Measurements from ENCODE around the gene HBS1L. TPM values are rescaled to one million over a fixed set of nuclear protein-coding genes. Genes with fewer than 3 reads are reported as not detected.

The HBS1L gene
- total RNA-seq, 1 experiment from 2014 or later, result 95.4 TPM

DNA sequence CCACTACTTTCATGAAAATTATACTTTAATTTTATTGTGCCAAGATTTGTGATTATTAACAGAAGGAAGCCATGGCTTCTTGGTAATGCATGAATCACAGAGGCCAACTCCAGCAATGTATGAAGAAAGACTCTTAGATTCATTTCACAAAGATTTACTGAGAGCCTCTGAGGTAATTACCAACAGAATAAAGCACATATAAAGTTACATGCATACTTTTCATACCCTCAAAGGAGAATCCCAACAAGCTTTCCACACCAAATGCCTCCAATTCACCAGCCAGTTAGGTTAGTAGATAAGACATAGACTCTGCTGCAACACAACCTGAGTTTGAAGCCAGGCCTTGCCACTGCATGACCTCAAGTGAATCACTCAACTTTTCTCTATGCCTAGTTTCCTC, 41.9 kb downstream of the HBS1L start:
- Mint-ChIP-seq H3K36me3 (no peaks in the 10 kb centered on the region), H3K9me3 (no peaks in the 10 kb centered on the region), H3K4me3 (no peak overlapping the region), H3K27ac (peak overlapping the region; percentile 9; the same call in 1 of the 2 replicates), H3K4me1 (0 out of 2 replicates have a peak, but pooled peaks cover 3% of the 10 kb centered on the region), H3K27me3 (ENCODE audit: low read depth) (no peaks in the 10 kb centered on the region)
- DNase-seq (ENCODE audit: low spot score) (no peak), ATAC-seq (no peak)
- CTCF ChIA-PET, result interaction anchor here (1.9 kb wide), 1 partner anchor 10 kb away, joined by 7 read pairs; no protein-coding TSS in a partner anchor
- POLR2A ChIA-PET, result no interaction called here
- TF ChIP-seq RORB (CRISPR knock-in tag; IDR thresholded peaks at IDR 0.05), result no peak
- TF ChIP-seq RELA (CRISPR knock-in tag; IDR thresholded peaks at IDR 0.05; ENCODE audit: borderline replicate concordance), result no peak
- TF ChIP-seq FOXK1 (CRISPR knock-in tag; IDR thresholded peaks at IDR 0.05), result no peak
- TF ChIP-seq, protein P1, sequence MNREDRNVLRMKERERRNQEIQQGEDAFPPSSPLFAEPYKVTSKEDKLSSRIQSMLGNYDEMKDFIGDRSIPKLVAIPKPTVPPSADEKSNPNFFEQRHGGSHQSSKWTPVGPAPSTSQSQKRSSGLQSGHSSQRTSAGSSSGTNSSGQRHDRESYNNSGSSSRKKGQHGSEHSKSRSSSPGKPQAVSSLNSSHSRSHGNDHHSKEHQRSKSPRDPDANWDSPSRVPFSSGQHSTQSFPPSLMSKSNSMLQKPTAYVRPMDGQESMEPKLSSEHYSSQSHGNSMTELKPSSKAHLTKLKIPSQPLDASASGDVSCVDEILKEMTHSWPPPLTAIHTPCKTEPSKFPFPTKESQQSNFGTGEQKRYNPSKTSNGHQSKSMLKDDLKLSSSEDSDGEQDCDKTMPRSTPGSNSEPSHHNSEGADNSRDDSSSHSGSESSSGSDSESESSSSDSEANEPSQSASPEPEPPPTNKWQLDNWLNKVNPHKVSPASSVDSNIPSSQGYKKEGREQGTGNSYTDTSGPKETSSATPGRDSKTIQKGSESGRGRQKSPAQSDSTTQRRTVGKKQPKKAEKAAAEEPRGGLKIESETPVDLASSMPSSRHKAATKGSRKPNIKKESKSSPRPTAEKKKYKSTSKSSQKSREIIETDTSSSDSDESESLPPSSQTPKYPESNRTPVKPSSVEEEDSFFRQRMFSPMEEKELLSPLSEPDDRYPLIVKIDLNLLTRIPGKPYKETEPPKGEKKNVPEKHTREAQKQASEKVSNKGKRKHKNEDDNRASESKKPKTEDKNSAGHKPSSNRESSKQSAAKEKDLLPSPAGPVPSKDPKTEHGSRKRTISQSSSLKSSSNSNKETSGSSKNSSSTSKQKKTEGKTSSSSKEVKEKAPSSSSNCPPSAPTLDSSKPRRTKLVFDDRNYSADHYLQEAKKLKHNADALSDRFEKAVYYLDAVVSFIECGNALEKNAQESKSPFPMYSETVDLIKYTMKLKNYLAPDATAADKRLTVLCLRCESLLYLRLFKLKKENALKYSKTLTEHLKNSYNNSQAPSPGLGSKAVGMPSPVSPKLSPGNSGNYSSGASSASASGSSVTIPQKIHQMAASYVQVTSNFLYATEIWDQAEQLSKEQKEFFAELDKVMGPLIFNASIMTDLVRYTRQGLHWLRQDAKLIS (CRISPR knock-in tag; IDR thresholded peaks at IDR 0.05; ENCODE audit: borderline replicate concordance), result no peak
- TF ChIP-seq, protein P2, sequence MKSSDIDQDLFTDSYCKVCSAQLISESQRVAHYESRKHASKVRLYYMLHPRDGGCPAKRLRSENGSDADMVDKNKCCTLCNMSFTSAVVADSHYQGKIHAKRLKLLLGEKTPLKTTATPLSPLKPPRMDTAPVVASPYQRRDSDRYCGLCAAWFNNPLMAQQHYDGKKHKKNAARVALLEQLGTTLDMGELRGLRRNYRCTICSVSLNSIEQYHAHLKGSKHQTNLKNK (CRISPR knock-in tag; IDR thresholded peaks at IDR 0.05), result no peak
- TF ChIP-seq PRRX2 (CRISPR knock-in tag; IDR thresholded peaks at IDR 0.05), result no peak
- TF ChIP-seq ZNF396 (CRISPR knock-in tag; IDR thresholded peaks at IDR 0.05; ENCODE audit: borderline replicate concordance), result no peak
- TF ChIP-seq, protein P3, sequence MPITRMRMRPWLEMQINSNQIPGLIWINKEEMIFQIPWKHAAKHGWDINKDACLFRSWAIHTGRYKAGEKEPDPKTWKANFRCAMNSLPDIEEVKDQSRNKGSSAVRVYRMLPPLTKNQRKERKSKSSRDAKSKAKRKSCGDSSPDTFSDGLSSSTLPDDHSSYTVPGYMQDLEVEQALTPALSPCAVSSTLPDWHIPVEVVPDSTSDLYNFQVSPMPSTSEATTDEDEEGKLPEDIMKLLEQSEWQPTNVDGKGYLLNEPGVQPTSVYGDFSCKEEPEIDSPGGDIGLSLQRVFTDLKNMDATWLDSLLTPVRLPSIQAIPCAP (CRISPR knock-in tag; IDR thresholded peaks at IDR 0.05), result no peak
- no peak for TF ChIP-seq SP1 (CRISPR knock-in tag; conservative IDR thresholded peaks at IDR 0.05)
- TF ChIP-seq, protein P4, sequence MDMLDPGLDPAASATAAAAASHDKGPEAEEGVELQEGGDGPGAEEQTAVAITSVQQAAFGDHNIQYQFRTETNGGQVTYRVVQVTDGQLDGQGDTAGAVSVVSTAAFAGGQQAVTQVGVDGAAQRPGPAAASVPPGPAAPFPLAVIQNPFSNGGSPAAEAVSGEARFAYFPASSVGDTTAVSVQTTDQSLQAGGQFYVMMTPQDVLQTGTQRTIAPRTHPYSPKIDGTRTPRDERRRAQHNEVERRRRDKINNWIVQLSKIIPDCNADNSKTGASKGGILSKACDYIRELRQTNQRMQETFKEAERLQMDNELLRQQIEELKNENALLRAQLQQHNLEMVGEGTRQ (CRISPR knock-in tag; IDR thresholded peaks at IDR 0.05), result no peak
- no peak for TF ChIP-seq HMGA2 (CRISPR knock-in tag; IDR thresholded peaks at IDR 0.05)
- TF ChIP-seq KAT7 (CRISPR knock-in tag; IDR thresholded peaks at IDR 0.05; ENCODE audit: borderline replicate concordance), result no peak
- TF ChIP-seq CREM (CRISPR knock-in tag; IDR thresholded peaks at IDR 0.05), result no peak
- no peak for TF ChIP-seq FOXJ3 (CRISPR knock-in tag; IDR thresholded peaks at IDR 0.05; ENCODE audit: borderline replicate concordance)
- TF ChIP-seq, protein P5, sequence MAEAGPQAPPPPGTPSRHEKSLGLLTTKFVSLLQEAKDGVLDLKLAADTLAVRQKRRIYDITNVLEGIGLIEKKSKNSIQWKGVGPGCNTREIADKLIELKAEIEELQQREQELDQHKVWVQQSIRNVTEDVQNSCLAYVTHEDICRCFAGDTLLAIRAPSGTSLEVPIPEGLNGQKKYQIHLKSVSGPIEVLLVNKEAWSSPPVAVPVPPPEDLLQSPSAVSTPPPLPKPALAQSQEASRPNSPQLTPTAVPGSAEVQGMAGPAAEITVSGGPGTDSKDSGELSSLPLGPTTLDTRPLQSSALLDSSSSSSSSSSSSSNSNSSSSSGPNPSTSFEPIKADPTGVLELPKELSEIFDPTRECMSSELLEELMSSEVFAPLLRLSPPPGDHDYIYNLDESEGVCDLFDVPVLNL (CRISPR knock-in tag; IDR thresholded peaks at IDR 0.05; ENCODE audit: borderline replicate concordance, low read depth), result no peak
- TF ChIP-seq TP53 (CRISPR knock-in tag; IDR thresholded peaks at IDR 0.05), result no peak

DNA sequence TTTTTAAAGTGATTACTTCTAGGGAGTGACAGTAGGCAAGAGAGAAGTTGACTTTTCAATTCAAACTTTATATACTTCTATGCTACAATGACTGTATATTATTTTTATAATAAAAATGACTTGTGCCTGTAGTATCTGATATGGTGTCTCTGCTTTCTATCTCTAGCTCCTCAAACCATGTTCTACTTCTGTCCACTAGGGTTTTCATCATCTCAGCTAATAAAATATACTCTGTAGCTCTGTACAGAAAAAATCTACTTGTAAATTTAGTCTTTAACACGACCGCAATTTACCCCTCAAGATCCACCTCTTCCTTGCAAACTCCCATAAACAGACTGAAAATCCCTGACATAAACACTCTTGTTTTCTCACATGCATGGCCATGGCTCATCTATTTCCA, 42.3 kb downstream of the HBS1L start:
- Mint-ChIP-seq H3K4me1 (0 out of 2 replicates have a peak, but pooled peaks cover 3% of the 10 kb centered on the region), H3K27ac (no peak overlapping the region), H3K9me3 (no peaks in the 10 kb centered on the region), H3K27me3 (ENCODE audit: low read depth) (no peaks in the 10 kb centered on the region), H3K4me3 (no peak overlapping the region), H3K36me3 (no peaks in the 10 kb centered on the region)
- DNase-seq (ENCODE audit: low spot score) (no peak), ATAC-seq (no peak)
- ChIA-PET POLR2A (no interaction called here), CTCF (interaction anchor here (1.9 kb wide), 1 partner anchor 10 kb away, joined by 7 read pairs; no protein-coding TSS in a partner anchor)
- TF ChIP-seq, protein P6, sequence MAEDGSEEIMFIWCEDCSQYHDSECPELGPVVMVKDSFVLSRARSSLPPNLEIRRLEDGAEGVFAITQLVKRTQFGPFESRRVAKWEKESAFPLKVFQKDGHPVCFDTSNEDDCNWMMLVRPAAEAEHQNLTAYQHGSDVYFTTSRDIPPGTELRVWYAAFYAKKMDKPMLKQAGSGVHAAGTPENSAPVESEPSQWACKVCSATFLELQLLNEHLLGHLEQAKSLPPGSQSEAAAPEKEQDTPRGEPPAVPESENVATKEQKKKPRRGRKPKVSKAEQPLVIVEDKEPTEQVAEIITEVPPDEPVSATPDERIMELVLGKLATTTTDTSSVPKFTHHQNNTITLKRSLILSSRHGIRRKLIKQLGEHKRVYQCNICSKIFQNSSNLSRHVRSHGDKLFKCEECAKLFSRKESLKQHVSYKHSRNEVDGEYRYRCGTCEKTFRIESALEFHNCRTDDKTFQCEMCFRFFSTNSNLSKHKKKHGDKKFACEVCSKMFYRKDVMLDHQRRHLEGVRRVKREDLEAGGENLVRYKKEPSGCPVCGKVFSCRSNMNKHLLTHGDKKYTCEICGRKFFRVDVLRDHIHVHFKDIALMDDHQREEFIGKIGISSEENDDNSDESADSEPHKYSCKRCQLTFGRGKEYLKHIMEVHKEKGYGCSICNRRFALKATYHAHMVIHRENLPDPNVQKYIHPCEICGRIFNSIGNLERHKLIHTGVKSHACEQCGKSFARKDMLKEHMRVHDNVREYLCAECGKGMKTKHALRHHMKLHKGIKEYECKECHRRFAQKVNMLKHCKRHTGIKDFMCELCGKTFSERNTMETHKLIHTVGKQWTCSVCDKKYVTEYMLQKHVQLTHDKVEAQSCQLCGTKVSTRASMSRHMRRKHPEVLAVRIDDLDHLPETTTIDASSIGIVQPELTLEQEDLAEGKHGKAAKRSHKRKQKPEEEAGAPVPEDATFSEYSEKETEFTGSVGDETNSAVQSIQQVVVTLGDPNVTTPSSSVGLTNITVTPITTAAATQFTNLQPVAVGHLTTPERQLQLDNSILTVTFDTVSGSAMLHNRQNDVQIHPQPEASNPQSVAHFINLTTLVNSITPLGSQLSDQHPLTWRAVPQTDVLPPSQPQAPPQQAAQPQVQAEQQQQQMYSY (CRISPR knock-in tag; IDR thresholded peaks at IDR 0.05), result no peak
- TF ChIP-seq PRRX2 (CRISPR knock-in tag; IDR thresholded peaks at IDR 0.05) (no peak), ZNF671 (CRISPR knock-in tag; IDR thresholded peaks at IDR 0.05) (no peak), GABPB1 (CRISPR knock-in tag; IDR thresholded peaks at IDR 0.05) (no peak), NR3C1 (CRISPR knock-in tag; conservative IDR thresholded peaks at IDR 0.05; ENCODE audit: low read depth) (no peak), SP1 (CRISPR knock-in tag; conservative IDR thresholded peaks at IDR 0.05) (no peak), ZNF396 (CRISPR knock-in tag; IDR thresholded peaks at IDR 0.05; ENCODE audit: borderline replicate concordance) (no peak), TCF7 (CRISPR knock-in tag; IDR thresholded peaks at IDR 0.05; ENCODE audit: low read depth) (no peak)
- TF ChIP-seq, protein P4 (CRISPR knock-in tag; IDR thresholded peaks at IDR 0.05), result no peak
- TF ChIP-seq, protein P7, sequence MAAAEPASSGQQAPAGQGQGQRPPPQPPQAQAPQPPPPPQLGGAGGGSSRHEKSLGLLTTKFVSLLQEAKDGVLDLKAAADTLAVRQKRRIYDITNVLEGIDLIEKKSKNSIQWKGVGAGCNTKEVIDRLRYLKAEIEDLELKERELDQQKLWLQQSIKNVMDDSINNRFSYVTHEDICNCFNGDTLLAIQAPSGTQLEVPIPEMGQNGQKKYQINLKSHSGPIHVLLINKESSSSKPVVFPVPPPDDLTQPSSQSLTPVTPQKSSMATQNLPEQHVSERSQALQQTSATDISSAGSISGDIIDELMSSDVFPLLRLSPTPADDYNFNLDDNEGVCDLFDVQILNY (CRISPR knock-in tag; IDR thresholded peaks at IDR 0.05), result no peak

All from WTC11 (cell line).